Kidney (tissue), 14 donors: ENCODE results near the gene SOCS7. TPM values are rescaled to one million over a fixed set of nuclear protein-coding genes. Genes with fewer than 3 reads are reported as not detected.
A peak's percentile ranks its signal among the peaks of the same experiment; 100 is the strongest.

Experiments used
- DNase-seq, 5 donors: peaks; one replicate each; pipeline ENCODE4 v3.0.0-alpha.2; 2013 to 2020
- FAIRE-seq: peaks from 2 replicates; lab custom pipeline; 2012; peaks lifted over from hg19 to GRCh38; lab: Jason Lieb, UNC
- H3K27ac ChIP-seq, 2 donors: one replicate each; pipeline ENCODE4 v1.7.0; 2013; ENCODE audit warnings: low read depth in 2 of 2, low read length in 2 of 2, inconsistent platforms in 1 of 2
- H3K27me3 ChIP-seq: one replicate; pipeline ENCODE4 v1.7.1; 2013; ENCODE audit warnings: low read length, inconsistent platforms; ENCODE audit not compliant: control insufficient read depth, insufficient read depth
- H3K36me3 ChIP-seq, 3 donors: one replicate each; pipeline versions ENCODE4 v1.7.0 to v1.7.1; 2013; ENCODE audit warnings: low read length in 3 of 3, control low read depth in 1 of 3, inconsistent platforms in 1 of 3; ENCODE audit not compliant: insufficient read depth in 3 of 3, control insufficient read depth in 2 of 3
- H3K4me1 ChIP-seq, 3 donors: one replicate each; pipeline versions ENCODE4 v1.7.0 to v1.7.1; 2013; ENCODE audit warnings: low read length in 3 of 3, inconsistent platforms in 1 of 3, low read depth in 1 of 3; ENCODE audit not compliant: control insufficient read depth in 2 of 3, insufficient read depth in 2 of 3
- H3K4me3 ChIP-seq, 3 donors: one replicate each; pipeline versions ENCODE4 v1.7.0 to v1.8.1; 2013; ENCODE audit warnings: low read length in 3 of 3, control low read depth in 1 of 3, inconsistent platforms in 1 of 3
- H3K9ac ChIP-seq, 3 donors: one replicate each; pipeline versions ENCODE4 v1.7.0 to v1.7.1; 2013; ENCODE audit warnings: low read length in 3 of 3, control low read depth in 1 of 3, inconsistent platforms in 1 of 3
- H3K9me3 ChIP-seq, 3 donors: one replicate each; pipeline versions ENCODE4 v1.7.0 to v1.7.1; 2013; ENCODE audit warnings: low read length in 3 of 3, control low read depth in 1 of 3, inconsistent platforms in 1 of 3; ENCODE audit not compliant: control insufficient read depth in 2 of 3, insufficient read depth in 1 of 3
- CTCF ChIP-seq: IDR thresholded peaks from 3 replicates; pipeline ENCODE4 v1.5.1; 2012; ENCODE audit warnings: mild to moderate bottlenecking, moderate library complexity, borderline replicate concordance; ENCODE audit not compliant: insufficient read depth; ENCODE audit errors: extremely low read depth
- intact Hi-C: fragments of 100-400 bp; cut with DNase I; formaldehyde crosslinking; loops from one replicate; pipeline ENCODE4 v1.11.1; 2022
- polyA plus RNA-seq: library from polyadenylated mRNA; stranded (reverse); fragments of 350-450 nt; fragmentation: Illumina TruSeq; extraction: RNeasy Lipid Tissue Mini Kit (QIAGEN cat#74804); gene quantifications from one replicate; pipeline ENCODE4 v1.2.3, GENCODE V29; 2014; ENCODE audit warnings: low read depth, low replicate concordance; ENCODE audit not compliant: insufficient read depth
- total RNA-seq: library from RNA; stranded (reverse); fragmentation: NEBNext Ultra II Directional; extraction: Animal tissue kit (Norgen Biotek cat#: 25700); gene quantifications from one replicate; pipeline ENCODE4 v1.2.1, GENCODE V29; 2021
- donor health status: control.
- donor health status: control.
- donor health status: control.
- donor health status: control.
- donor health status: control.
- donor health status: DM: yes; HTN: yes; CAD: no.
- donor health status: Normal renal cell carcinoma (clear cell type).

Gene SOCS7
- total and polyA plus RNA-seq, 2 donors from 2014 or later, result 2.7 to 18.7 TPM

- no peak for FAIRE-seq
These were observed 821 bp downstream of the SOCS7 start for GRCh38 chr17:38352245-38353085.

GRCh38 chr17:38353086-38353604 lies 1.5 kb downstream of the SOCS7 start:
- no peaks in the 10 kb centered on the region for H3K9me3 ChIP-seq
- H3K27ac ChIP-seq, result no peak overlapping the region
- H3K36me3 ChIP-seq, result no peaks in the 10 kb centered on the region
- TF ChIP-seq CTCF, result no peak
- H3K9ac ChIP-seq, result peak overlapping the region; percentile 17 to 76 (median 56)
- H3K27me3 ChIP-seq, result no peaks in the 10 kb centered on the region
- H3K4me1 ChIP-seq, result peaks cover 0 to 26% (median 21%) of the 10 kb centered on the region in 3 donors
- FAIRE-seq (no peak), DNase-seq (peak in 2 of 5 donors; percentile 1 to 45)
- H3K4me3 ChIP-seq, result peak overlapping the region; percentile 52 to 85 (median 71)
- intact Hi-C loops, result no loop called here

More at GRCh38 chr17:38352245-38353085, 821 bp downstream of the SOCS7 start:
- H3K9me3 ChIP-seq, result no peaks in the 10 kb centered on the region
- peak; percentile 36 to 85 (median 53) for DNase-seq
- H3K36me3 ChIP-seq, result no peaks in the 10 kb centered on the region
- peak overlapping the region; percentile 17 to 41 for H3K27ac ChIP-seq
- H3K4me1 ChIP-seq, result peaks cover 0 to 20% (median 15%) of the 10 kb centered on the region in 3 donors
- intact Hi-C loops, result no loop called here
- no peak for TF ChIP-seq CTCF
- peak overlapping the region; percentile 17 to 76 (median 56) for H3K9ac ChIP-seq
- H3K4me3 ChIP-seq, result peak overlapping the region; percentile 52 to 85 (median 71)
- no peaks in the 10 kb centered on the region for H3K27me3 ChIP-seq

GRCh38 chr17:38353668-38354067 lies 2.0 kb downstream of the SOCS7 start:
- DNase-seq (peak in 1 of 5 donors; percentile 15), FAIRE-seq (no peak)
- Histone ChIP-seq H3K36me3 (no peaks in the 10 kb centered on the region), H3K9ac (no peak overlapping the region), H3K27ac (no peak overlapping the region), H3K27me3 (no peaks in the 10 kb centered on the region), H3K9me3 (no peaks in the 10 kb centered on the region), H3K4me3 (peak overlapping the region in 2 of 3 donors; percentile 71 to 85), H3K4me1 (peaks cover 0 to 28% (median 26%) of the 10 kb centered on the region in 3 donors)
- TF ChIP-seq CTCF, result no peak
- intact Hi-C loops, result no loop called here
